ENCODE results near the gene SORCS1. TPM values are rescaled to one million over a fixed set of nuclear protein-coding genes. Genes with fewer than 3 reads are reported as not detected.

Gene SORCS1
- polyA plus RNA-seq, 1 donor (not counting 4 experiments of a cell fraction or from before 2014, with no cell fraction given) = not detected

DNA sequence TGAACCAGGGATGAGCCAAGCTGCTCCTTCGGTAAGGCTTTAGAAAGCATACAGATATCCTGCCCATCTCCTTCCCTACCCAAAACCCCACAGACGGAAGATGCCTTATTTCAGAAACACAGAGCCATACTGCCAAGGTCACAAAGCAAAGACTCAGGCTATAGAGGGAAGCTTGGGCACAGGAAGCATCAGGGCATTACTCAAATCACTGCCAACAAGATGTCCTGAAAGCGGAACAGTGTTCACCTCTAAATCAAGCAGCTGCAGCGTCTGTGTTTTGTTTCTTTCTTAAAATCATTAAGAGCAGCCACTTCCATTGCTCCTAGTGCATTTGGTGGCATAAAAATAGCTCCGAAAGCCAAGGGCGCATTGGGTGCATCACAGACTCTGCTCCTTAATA is 307.3 kb downstream of the SORCS1 start:
- Histone ChIP-seq H3K4me2 (ENCODE audit: control insufficient read depth, extremely low read depth, insufficient read depth, low read depth, low read length) (no peak overlapping the region), H3K9ac (ENCODE audit: control insufficient read depth, extremely low read depth, insufficient read depth, low read length) (no peak overlapping the region), H2AFZ (ENCODE audit: control insufficient read depth, low read length) (no peak overlapping the region), H3K27me3 (ENCODE audit: control insufficient read depth, extremely low read depth, insufficient read depth, low read length) (no peaks in the 10 kb centered on the region), H3K79me2 (ENCODE audit: control insufficient read depth, insufficient read depth, low read length) (no peaks in the 10 kb centered on the region), H3K4me1 (ENCODE audit: control insufficient read depth, extremely low read depth, insufficient read depth, low read length) (no peaks in the 10 kb centered on the region), H3K27ac (ENCODE audit: control insufficient read depth, insufficient read depth, low read length) (no peak overlapping the region), H3K4me3 (ENCODE audit: control insufficient read depth in 2 of 3, extremely low read depth in 1 of 3, insufficient read depth in 2 of 3, low read depth in 1 of 3, low read length in 3 of 3) (no peak overlapping the region), H3K9me3 (ENCODE audit: control insufficient read depth, low read depth, low read length) (no peaks in the 10 kb centered on the region), H4K20me1 (ENCODE audit: control insufficient read depth, extremely low read depth, insufficient read depth, low read length) (no peaks in the 10 kb centered on the region), H3K9me1 (ENCODE audit: control insufficient read depth, extremely low read depth, insufficient read depth, low read length) (no peaks in the 10 kb centered on the region), H3K36me3 (ENCODE audit: control insufficient read depth in 2 of 2, extremely low read depth in 1 of 2, insufficient read depth in 2 of 2, low read length in 2 of 2) (no peaks in the 10 kb centered on the region)
- DNase-seq (ENCODE audit: low read depth, low spot score) = no peak
- FAIRE-seq = no peak
- dilution Hi-C loops (cut with MboI; ENCODE audit: extremely low pct_ligation_motif_present, low sequenced_read_pairs) = no loop called here
- TF ChIP-seq, protein P1, sequence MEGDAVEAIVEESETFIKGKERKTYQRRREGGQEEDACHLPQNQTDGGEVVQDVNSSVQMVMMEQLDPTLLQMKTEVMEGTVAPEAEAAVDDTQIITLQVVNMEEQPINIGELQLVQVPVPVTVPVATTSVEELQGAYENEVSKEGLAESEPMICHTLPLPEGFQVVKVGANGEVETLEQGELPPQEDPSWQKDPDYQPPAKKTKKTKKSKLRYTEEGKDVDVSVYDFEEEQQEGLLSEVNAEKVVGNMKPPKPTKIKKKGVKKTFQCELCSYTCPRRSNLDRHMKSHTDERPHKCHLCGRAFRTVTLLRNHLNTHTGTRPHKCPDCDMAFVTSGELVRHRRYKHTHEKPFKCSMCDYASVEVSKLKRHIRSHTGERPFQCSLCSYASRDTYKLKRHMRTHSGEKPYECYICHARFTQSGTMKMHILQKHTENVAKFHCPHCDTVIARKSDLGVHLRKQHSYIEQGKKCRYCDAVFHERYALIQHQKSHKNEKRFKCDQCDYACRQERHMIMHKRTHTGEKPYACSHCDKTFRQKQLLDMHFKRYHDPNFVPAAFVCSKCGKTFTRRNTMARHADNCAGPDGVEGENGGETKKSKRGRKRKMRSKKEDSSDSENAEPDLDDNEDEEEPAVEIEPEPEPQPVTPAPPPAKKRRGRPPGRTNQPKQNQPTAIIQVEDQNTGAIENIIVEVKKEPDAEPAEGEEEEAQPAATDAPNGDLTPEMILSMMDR (optimal IDR thresholded peaks at IDR 0.05 in 1 of 3, IDR thresholded peaks at IDR 0.05 in 1 of 3, conservative IDR thresholded peaks at IDR 0.05 in 1 of 3; ENCODE audit: extremely low read depth in 1 of 3, insufficient read depth in 2 of 3, low read length in 3 of 3) = no peak
- no peak for TF ChIP-seq EZH2 (IDR thresholded peaks at IDR 0.05; ENCODE audit: low read length)

DNA sequence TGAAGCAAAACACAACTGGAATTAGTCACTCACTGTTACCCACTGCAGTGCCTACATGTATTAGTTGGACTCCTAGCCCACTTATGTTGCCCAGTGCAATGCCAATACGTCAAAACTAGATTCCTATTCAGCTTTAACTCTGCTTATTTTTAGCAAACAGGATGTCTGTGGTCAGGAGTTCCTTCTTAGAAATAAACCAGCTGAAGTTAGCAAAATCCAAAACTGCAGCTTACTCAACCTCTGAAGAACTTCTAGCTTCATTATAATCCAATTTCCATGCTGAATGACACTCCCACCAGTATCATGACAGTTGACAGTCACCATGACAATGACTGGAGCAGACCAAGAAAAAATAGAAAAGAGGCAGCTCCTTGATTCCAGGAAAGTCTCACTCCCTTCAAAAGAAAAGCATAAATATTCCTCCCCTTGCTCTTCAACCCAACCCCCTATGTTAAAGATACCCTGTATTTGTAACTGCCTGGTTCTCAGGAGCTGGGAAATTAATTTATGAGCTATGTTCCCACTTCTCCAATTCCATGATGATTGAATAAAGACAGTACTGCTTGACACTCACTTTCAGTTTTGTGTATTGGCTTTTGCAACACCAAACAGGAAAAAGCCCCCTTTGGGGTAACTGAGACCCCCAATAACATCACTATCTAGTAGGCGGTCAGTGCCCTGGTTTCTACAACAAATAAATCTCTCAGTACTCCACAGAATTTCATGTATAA is 327.4 kb downstream of the SORCS1 start:
- FAIRE-seq = no peak
- Histone ChIP-seq H3K4me2 (ENCODE audit: control insufficient read depth, extremely low read depth, insufficient read depth, low read depth, low read length) (no peak overlapping the region), H3K4me1 (ENCODE audit: control insufficient read depth, extremely low read depth, insufficient read depth, low read length) (no peaks in the 10 kb centered on the region), H3K27me3 (ENCODE audit: control insufficient read depth, extremely low read depth, insufficient read depth, low read length) (no peaks in the 10 kb centered on the region), H4K20me1 (ENCODE audit: control insufficient read depth, extremely low read depth, insufficient read depth, low read length) (no peaks in the 10 kb centered on the region), H3K27ac (ENCODE audit: control insufficient read depth, insufficient read depth, low read length) (no peak overlapping the region), H3K9me1 (ENCODE audit: control insufficient read depth, extremely low read depth, insufficient read depth, low read length) (no peaks in the 10 kb centered on the region), H3K79me2 (ENCODE audit: control insufficient read depth, insufficient read depth, low read length) (no peaks in the 10 kb centered on the region), H3K36me3 (ENCODE audit: control insufficient read depth in 2 of 2, extremely low read depth in 1 of 2, insufficient read depth in 2 of 2, low read length in 2 of 2) (no peaks in the 10 kb centered on the region), H3K4me3 (ENCODE audit: control insufficient read depth in 2 of 3, extremely low read depth in 1 of 3, insufficient read depth in 2 of 3, low read depth in 1 of 3, low read length in 3 of 3) (no peak overlapping the region), H3K9ac (ENCODE audit: control insufficient read depth, extremely low read depth, insufficient read depth, low read length) (no peak overlapping the region), H3K9me3 (ENCODE audit: control insufficient read depth, low read depth, low read length) (no peaks in the 10 kb centered on the region), H2AFZ (ENCODE audit: control insufficient read depth, low read length) (no peak overlapping the region)
- no peak for DNase-seq (ENCODE audit: low read depth, low spot score)
- dilution Hi-C loops (cut with MboI; ENCODE audit: extremely low pct_ligation_motif_present, low sequenced_read_pairs) = no loop called here
- TF ChIP-seq, protein P1 (optimal IDR thresholded peaks at IDR 0.05 in 1 of 3, IDR thresholded peaks at IDR 0.05 in 1 of 3, conservative IDR thresholded peaks at IDR 0.05 in 1 of 3; ENCODE audit: extremely low read depth in 1 of 3, insufficient read depth in 2 of 3, low read length in 3 of 3) = no peak
- TF ChIP-seq EZH2 (IDR thresholded peaks at IDR 0.05; ENCODE audit: low read length) = no peak

Measured in keratinocyte (primary cell).